HG02588 (cell line): ENCODE data around the gene DHRS1.
"Not testable (repeated sequence)": the region's sequence is repeated elsewhere in the genome, so short reads cannot be mapped to it uniquely, and the experiment has no call there.

ENCODE experiments used
- ATAC-seq: cut with Tn5 transposase; IDR thresholded peaks from one replicate; pipeline ENCODE4 v1.9.1; 2021; ENCODE audit warnings: mild to moderate bottlenecking, moderate library complexity; ENCODE audit not compliant: unreplicated experiment

Gene DHRS1

DNA sequence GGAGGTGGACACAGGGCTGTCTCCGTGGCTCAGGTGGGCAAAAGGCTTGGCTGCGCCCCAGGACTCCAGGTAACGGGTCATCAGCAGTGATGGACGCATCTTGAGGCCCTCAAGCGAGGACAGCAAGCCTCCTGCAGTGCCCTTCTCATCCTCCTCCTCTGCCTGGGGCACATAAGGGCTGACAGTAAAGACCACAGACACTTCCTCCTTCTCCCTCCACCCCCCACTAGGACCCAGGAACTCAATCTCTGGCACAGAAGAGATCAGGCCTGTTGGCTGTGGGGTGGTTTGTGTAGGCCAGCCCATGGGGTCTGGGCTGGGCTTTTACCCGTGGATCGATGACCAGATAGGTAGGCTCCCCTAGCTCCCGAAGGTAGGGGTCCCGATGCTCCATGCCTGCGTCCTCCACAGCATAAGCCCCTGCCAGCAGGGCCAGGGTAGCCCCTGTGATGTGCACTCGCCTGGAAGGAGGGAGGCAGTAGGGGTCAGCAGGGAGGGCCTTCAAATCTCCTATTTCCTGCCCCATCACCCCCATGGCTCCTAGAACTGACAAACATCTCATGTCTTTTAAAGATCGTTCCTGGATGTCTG is 29.6 kb upstream of the DHRS1 start:
- no peak for ATAC-seq

GRCh38 chr14:24327914-24328313 is 28.3 kb upstream of the DHRS1 start:
- ATAC-seq = not testable (repeated sequence)

GRCh38 chr14:24327303-24327702 is 27.7 kb upstream of the DHRS1 start:
- no peak for ATAC-seq

GRCh38 chr14:24325963-24326362 is 26.4 kb upstream of the DHRS1 start:
- ATAC-seq = no peak

DNA sequence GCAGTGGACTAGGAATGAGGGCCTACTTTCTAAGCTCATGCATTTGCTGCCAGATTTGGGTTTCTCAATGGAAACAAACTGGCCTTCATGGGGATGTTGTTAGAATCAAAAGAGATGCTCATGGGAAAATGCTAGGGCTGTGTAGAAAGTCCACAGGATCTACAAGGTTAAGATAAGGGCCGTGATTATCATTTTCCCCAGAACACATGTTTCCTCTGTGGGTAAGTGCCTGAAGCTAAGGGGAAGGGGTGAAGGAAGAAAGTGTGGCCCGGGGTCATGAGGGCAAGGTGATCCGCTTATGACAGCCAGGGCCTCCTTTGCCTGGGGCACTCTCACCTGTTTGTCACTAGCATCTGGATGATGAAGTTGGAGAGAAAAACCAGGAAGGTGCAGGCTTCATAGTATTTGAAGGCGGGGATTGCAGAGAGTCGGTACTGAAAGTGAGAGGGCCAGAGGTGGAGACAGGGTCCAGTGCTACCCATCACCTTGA is 25.5 kb upstream of the DHRS1 start:
- ATAC-seq = no peak

DNA sequence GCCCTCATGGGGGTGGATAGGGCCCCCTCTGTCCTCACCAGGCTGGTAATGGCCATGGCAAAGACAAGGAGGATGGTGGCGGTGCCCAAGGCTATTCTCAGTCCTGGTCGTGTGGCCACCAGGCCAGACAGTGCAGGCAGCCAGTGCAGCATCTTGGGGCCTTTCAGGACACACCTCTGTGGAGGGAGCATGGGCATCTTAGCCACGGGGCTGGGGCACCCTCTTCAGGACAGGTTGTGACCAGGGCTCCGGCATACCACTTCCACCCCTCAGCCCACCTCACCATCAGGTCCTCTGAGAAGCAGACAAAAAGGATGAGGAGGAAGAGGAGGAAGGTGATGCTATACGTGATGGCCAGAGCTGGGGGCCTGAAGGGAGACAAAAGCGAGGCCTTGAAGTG is 24.4 kb upstream of the DHRS1 start:
- ATAC-seq = no peak

DNA sequence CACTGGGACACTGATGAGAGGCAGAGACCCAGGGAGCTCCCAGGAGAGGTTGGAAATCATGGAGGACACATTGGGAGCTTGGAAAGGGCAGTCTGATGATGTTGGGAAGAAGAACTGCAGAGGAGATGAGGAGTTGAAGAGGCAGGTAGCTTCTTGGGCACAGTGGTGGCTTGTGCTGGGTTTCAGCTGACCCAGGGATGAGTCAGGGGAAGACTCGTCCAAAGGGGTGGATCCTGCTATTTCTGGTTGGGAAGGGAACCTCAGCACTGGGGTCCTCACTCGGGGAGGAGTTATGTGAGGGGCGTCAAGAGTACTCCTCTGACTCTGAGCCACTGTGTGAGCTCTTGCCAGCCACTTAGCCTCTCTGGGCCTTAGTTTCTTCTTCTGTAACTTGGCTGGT is 23.8 kb upstream of the DHRS1 start:
- no peak for ATAC-seq

GRCh38 chr14:24322672-24323071 is 23.1 kb upstream of the DHRS1 start:
- no peak for ATAC-seq

GRCh38 chr14:24321212-24321975 is 21.8 kb upstream of the DHRS1 start:
- no peak for ATAC-seq

GRCh38 chr14:24317141-24317928 is 17.8 kb upstream of the DHRS1 start:
- ATAC-seq = no peak

- ATAC-seq = no peak
Observed at GRCh38 chr14:24316597-24316950, 17.0 kb upstream of the DHRS1 start.

- ATAC-seq = no peak
Observed at GRCh38 chr14:24315807-24316596, 16.4 kb upstream of the DHRS1 start.

GRCh38 chr14:24315243-24315806 is 15.7 kb upstream of the DHRS1 start:
- no peak for ATAC-seq

- ATAC-seq = no peak
Observed at GRCh38 chr14:24314377-24315193, 15.0 kb upstream of the DHRS1 start.

- no peak for ATAC-seq
Observed at GRCh38 chr14:24313913-24314312, 14.3 kb upstream of the DHRS1 start.

- ATAC-seq = no peak
Observed at GRCh38 chr14:24312736-24313507, 13.3 kb upstream of the DHRS1 start.

DNA sequence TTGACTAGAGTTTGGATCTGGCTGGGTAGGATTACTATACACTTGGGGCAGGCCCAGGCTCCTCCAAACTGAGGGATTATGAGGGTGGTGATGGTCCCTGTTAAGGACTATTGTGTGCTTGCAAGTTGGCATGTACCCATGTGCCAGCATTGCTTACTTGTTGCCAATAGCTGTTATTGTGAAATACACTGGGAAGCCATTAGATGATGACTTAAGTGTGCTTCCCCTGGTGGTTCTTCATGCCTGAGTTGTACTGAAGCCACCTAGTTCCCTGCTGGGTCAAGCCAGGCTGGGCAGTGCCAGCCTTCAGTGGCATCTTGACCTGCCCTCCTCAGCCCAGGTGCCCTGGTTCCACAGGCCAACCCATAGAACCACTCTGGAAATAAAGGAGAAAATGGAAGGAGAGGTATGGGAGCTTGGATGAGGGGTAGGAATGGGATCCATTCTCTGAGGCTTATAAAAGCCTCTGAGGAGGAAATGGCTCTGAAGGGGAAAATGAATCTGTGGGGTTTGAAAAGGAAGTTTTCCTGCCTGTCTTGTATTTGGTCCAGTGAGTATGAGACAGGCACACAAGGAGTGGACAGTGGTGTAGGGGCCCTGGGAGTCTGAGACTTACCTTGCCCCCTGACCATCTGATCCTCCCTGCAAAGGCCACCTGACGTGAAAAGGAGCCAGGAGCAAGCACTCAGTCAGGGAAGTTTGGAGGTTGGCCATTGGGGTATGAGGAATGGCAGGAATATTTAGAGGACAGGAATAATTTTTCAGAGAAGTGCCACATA is 12.4 kb upstream of the DHRS1 start:
- ATAC-seq = no peak
